NCI-H128 (cell line): ENCODE results near the gene UGT1A3.

Source experiments
- DNase-seq: peaks from one replicate; lab custom pipeline; 2025; ENCODE audit not compliant: unreplicated experiment; lab: John Stamatoyannopoulos, UW

UGT1A3 gene

GRCh38 chr2:233793465-233794127 lies 64.8 kb downstream of the UGT1A3 start:
- no peak for DNase-seq

GRCh38 chr2:233794128-233794658 lies 65.4 kb downstream of the UGT1A3 start:
- no peak for DNase-seq

GRCh38 chr2:233795735-233796171 lies 66.9 kb downstream of the UGT1A3 start:
- DNase-seq, result no peak

- DNase-seq, result no peak
Observed at GRCh38 chr2:233796254-233796653, 67.4 kb downstream of the UGT1A3 start.

GRCh38 chr2:233798335-233799086 lies 69.7 kb downstream of the UGT1A3 start:
- no peak for DNase-seq

- no peak for DNase-seq
Observed at GRCh38 chr2:233799087-233799665, 70.3 kb downstream of the UGT1A3 start.

GRCh38 chr2:233799716-233800115 lies 70.9 kb downstream of the UGT1A3 start:
- no peak for DNase-seq

GRCh38 chr2:233800208-233800607 lies 71.4 kb downstream of the UGT1A3 start:
- DNase-seq, result no peak

GRCh38 chr2:233801357-233802131 lies 72.7 kb downstream of the UGT1A3 start:
- DNase-seq, result no peak

GRCh38 chr2:233802132-233802815 lies 73.4 kb downstream of the UGT1A3 start:
- no peak for DNase-seq

GRCh38 chr2:233803292-233803911 lies 74.6 kb downstream of the UGT1A3 start:
- no peak for DNase-seq

- DNase-seq, result no peak
Observed at GRCh38 chr2:233803994-233804393, 75.2 kb downstream of the UGT1A3 start.

- no peak for DNase-seq
Observed at GRCh38 chr2:233807215-233807865, 78.5 kb downstream of the UGT1A3 start.

- DNase-seq, result no peak
Observed at GRCh38 chr2:233807966-233808935, 79.4 kb downstream of the UGT1A3 start.

- no peak for DNase-seq
Observed at GRCh38 chr2:233810385-233810784, 81.5 kb downstream of the UGT1A3 start.

- no peak for DNase-seq
Observed at GRCh38 chr2:233811087-233811486, 82.2 kb downstream of the UGT1A3 start.

GRCh38 chr2:233811732-233812131 lies 82.9 kb downstream of the UGT1A3 start:
- DNase-seq, result no peak

- no peak for DNase-seq
Observed at GRCh38 chr2:233813236-233814055, 84.6 kb downstream of the UGT1A3 start.
